Esophagus muscularis mucosa (tissue), 4 donors: ENCODE results near the gene C1orf210. TPM values are rescaled to one million over a fixed set of nuclear protein-coding genes. Genes with fewer than 3 reads are reported as not detected.

ENCODE experiments used
- DNase-seq: peaks from one replicate; pipeline ENCODE4 v3.0.0-alpha.2; 2017; ENCODE audit errors: extremely low spot score
- H3K27ac ChIP-seq, 4 donors: fragments of 200-600 bp; sonication (generic); replicated peaks in 1 of 4; 1 replicate in 3 of 4; 2 replicates in 1 of 4; pipeline ENCODE4 v1.5.1; 2016 to 2019; ENCODE audit warnings: mild to moderate bottlenecking in 1 of 4
- H3K27me3 ChIP-seq, 4 donors: fragments of 200-600 bp; sonication (generic); one replicate each; pipeline versions ENCODE4 v1.5.1 to v1.6.0; 2016 to 2019
- H3K36me3 ChIP-seq, 4 donors: fragments of 200-600 bp; sonication (generic); one replicate each; pipeline ENCODE4 v1.5.1; 2016 to 2019
- H3K4me1 ChIP-seq, 4 donors: fragments of 200-600 bp; sonication (generic); one replicate each; pipeline ENCODE4 v1.5.1; 2016 to 2019
- H3K4me3 ChIP-seq, 4 donors: fragments of 200-600 bp; sonication (generic); 1 replicate in 2 of 4; 2 replicates in 2 of 4; pipeline ENCODE4 v1.5.1; 2016 to 2019; ENCODE audit warnings: mild to moderate bottlenecking in 4 of 4, moderate library complexity in 1 of 4
- H3K9me3 ChIP-seq, 4 donors: fragments of 200-600 bp; sonication (generic); 1 replicate in 3 of 4; 2 replicates in 1 of 4; pipeline ENCODE4 v1.5.1; 2016 to 2019
- CTCF ChIP-seq, 3 experiments: fragments of 200-600 bp in 2 of 3; fragments of 450-650 bp in 1 of 3; sonication (generic) in 2 of 3; IDR thresholded peaks; one replicate each; pipeline ENCODE4 v1.5.1; 2017 to 2019; ENCODE audit warnings: antibody characterized with exemption in 3 of 3, mild to moderate bottlenecking in 2 of 3, moderate library complexity in 1 of 3
- EP300 ChIP-seq: sonication (generic); formaldehyde crosslinking; IDR thresholded peaks from one replicate; pipeline ENCODE4 v1.6.1; 2017; ENCODE audit warnings: antibody characterized with exemption
- POLR2A ChIP-seq: fragments of 450-650 bp; IDR thresholded peaks from one replicate; pipeline ENCODE4 v1.6.1; 2017; ENCODE audit warnings: antibody characterized with exemption, moderate library complexity, mild to moderate bottlenecking, low read depth
- POLR2AphosphoS5 ChIP-seq, 2 donors: sonication (generic); formaldehyde crosslinking; IDR thresholded peaks; one replicate each; pipeline ENCODE4 v1.6.1; 2017; ENCODE audit warnings: antibody characterized with exemption in 2 of 2
- WGBS: methylation state at CpG from one replicate; pipeline ENCODE4 v1.1.5; 2018; 5-methylcytosine and 5-hydroxymethylcytosine counted together
- intact Hi-C: fragments of 100-400 bp; cut with DNase I; formaldehyde crosslinking; loops from one replicate; pipeline ENCODE4 v1.15.1; 2023
- total RNA-seq, 4 donors: library from RNA; depleted of rRNA; stranded (reverse); fragments of >200 nt; gene quantifications; one replicate each; pipeline versions ENCODE4 v1.1.0 to v1.2.1, GENCODE V29; 2016

Gene C1orf210
- total RNA-seq, 4 donors from 2014 or later = not detected

GRCh38 chr1:43273708-43274107, 11.7 kb downstream of the C1orf210 start:
- no peak for DNase-seq
- 97% methylated on average over 6 of the region's 7 CpGs for WGBS
- H3K27me3 ChIP-seq = peaks cover 0 to 58% (median 11%) of the 10 kb centered on the region in 4 donors
- intact Hi-C loops = no loop called here
- no peak overlapping the region for H3K27ac ChIP-seq
- H3K4me3 ChIP-seq = no peak overlapping the region
- no peak for TF ChIP-seq POLR2AphosphoS5 (IDR thresholded peaks at IDR 0.05)
- no peak for TF ChIP-seq CTCF (IDR thresholded peaks at IDR 0.05)
- no peak for TF ChIP-seq POLR2A
- no peak for TF ChIP-seq EP300
- peaks cover 0 to 10% (median 4%) of the 10 kb centered on the region in 4 donors for H3K4me1 ChIP-seq
- no peaks in the 10 kb centered on the region for H3K9me3 ChIP-seq
- no peaks in the 10 kb centered on the region for H3K36me3 ChIP-seq

- TF ChIP-seq POLR2A = no peak
- TF ChIP-seq EP300 = no peak
- TF ChIP-seq CTCF (IDR thresholded peaks at IDR 0.05) = no peak
- TF ChIP-seq POLR2AphosphoS5 (IDR thresholded peaks at IDR 0.05) = no peak
- intact Hi-C loops = no loop called here
- Histone ChIP-seq H3K27ac (no peak overlapping the region), H3K9me3 (no peaks in the 10 kb centered on the region), H3K4me3 (no peak overlapping the region), H3K4me1 (peaks cover 0 to 10% (median 4%) of the 10 kb centered on the region in 4 donors), H3K36me3 (no peaks in the 10 kb centered on the region), H3K27me3 (peaks cover 0 to 58% (median 11%) of the 10 kb centered on the region in 4 donors)
- 93% methylated on average over 28 of the region's 46 CpGs for WGBS
- DNase-seq = no peak
Measured at GRCh38 chr1:43272576-43273571, 12.5 kb downstream of the C1orf210 start.

- Histone ChIP-seq H3K27ac (no peak overlapping the region), H3K36me3 (no peaks in the 10 kb centered on the region), H3K9me3 (no peaks in the 10 kb centered on the region), H3K4me1 (peaks cover 0 to 10% (median 4%) of the 10 kb centered on the region in 4 donors), H3K4me3 (no peak overlapping the region), H3K27me3 (peaks cover 0 to 58% (median 11%) of the 10 kb centered on the region in 4 donors)
- 64% methylated on average over 7 of the region's 9 CpGs for WGBS
- TF ChIP-seq CTCF (IDR thresholded peaks at IDR 0.05) = no peak
- TF ChIP-seq POLR2AphosphoS5 (IDR thresholded peaks at IDR 0.05) = no peak
- no peak for TF ChIP-seq EP300
- no peak for TF ChIP-seq POLR2A
- intact Hi-C loops = no loop called here
- no peak for DNase-seq
Measured at GRCh38 chr1:43272161-43272560, 13.2 kb downstream of the C1orf210 start.

GRCh38 chr1:43271186-43272118, 13.9 kb downstream of the C1orf210 start:
- peaks cover 0 to 10% (median 4%) of the 10 kb centered on the region in 4 donors for H3K4me1 ChIP-seq
- intact Hi-C loops = no loop called here
- TF ChIP-seq POLR2A (no peak), EP300 (no peak), CTCF (IDR thresholded peaks at IDR 0.05) (no peak), POLR2AphosphoS5 (IDR thresholded peaks at IDR 0.05) (no peak)
- peaks cover 0 to 58% (median 11%) of the 10 kb centered on the region in 4 donors for H3K27me3 ChIP-seq
- WGBS = 77% methylated on average over 12 of the region's 12 CpGs
- no peaks in the 10 kb centered on the region for H3K9me3 ChIP-seq
- H3K36me3 ChIP-seq = no peaks in the 10 kb centered on the region
- no peak overlapping the region for H3K27ac ChIP-seq
- no peak overlapping the region for H3K4me3 ChIP-seq
- no peak for DNase-seq
